H1 (cell line): ENCODE measurements around the gene OSBPL3. TPM values are rescaled to one million over a fixed set of nuclear protein-coding genes. Genes with fewer than 3 reads are reported as not detected.

ENCODE experiments used
- ASH2L ChIP-seq: fragments of 200-600, 300-600 bp; sonication (generic); IDR thresholded peaks from one replicate; pipeline ENCODE4 v1.7.1; 2017; ENCODE audit warnings: low read length
- POLR2AphosphoS5 ChIP-seq: IDR thresholded peaks from 2 replicates; pipeline ENCODE4 v1.6.1; 2011; ENCODE audit warnings: low read depth, low read length
- SIN3A ChIP-seq, 2 experiments: IDR thresholded peaks in 1 of 2; conservative IDR thresholded peaks in 1 of 2; 2 replicates each; pipeline ENCODE4 v1.6.1; 2011 to 2012; ENCODE audit warnings: low read length in 2 of 2, improper control_type of control experiment in 1 of 2, low read depth in 1 of 2, mild to moderate bottlenecking in 1 of 2
- SP2 ChIP-seq: IDR thresholded peaks from 2 replicates; pipeline ENCODE4 v1.6.1; 2012; ENCODE audit warnings: mild to moderate bottlenecking, low read length, inconsistent platforms
- SP4 ChIP-seq: IDR thresholded peaks from 2 replicates; pipeline ENCODE4 v1.6.1; 2012; ENCODE audit warnings: low read length, inconsistent platforms
- polyA plus RNA-seq, 7 experiments: library from polyadenylated mRNA; depleted of rRNA in 3 of 7; stranded (reverse) in 5 of 7; unstranded in 2 of 7; fragments of >200 nt in 5 of 7; fragments of 200-250 nt in 2 of 7; gene quantifications; 1 replicate in 5 of 7; 2 replicates in 1 of 7; 4 replicates in 1 of 7; pipeline versions ENCODE4 v1.2.1 to v1.2.3, GENCODE V29; 2011 to 2013; ENCODE audit warnings: missing spikeins in 2 of 7, mixed read lengths in 2 of 7
- total RNA-seq: library from RNA; stranded (reverse); fragmentation: NEBNext Ultra II Directional; extraction: Animal tissue kit (Norgen Biotek cat#: 25700); gene quantifications from 2 replicates; pipeline ENCODE4 v1.2.1, GENCODE V29; 2021
- TF ChIP-seq, protein P1 (sequence below): IDR thresholded peaks from 2 replicates; pipeline ENCODE4 v1.6.1; 2011; ENCODE audit warnings: low read length, improper control_type of control experiment

Gene OSBPL3
- total and polyA plus RNA-seq, 2 of the 8 experiments (the other 6 are each of a cell fraction or from before 2014, with no cell fraction given): 2.8 to 13.9 TPM

DNA sequence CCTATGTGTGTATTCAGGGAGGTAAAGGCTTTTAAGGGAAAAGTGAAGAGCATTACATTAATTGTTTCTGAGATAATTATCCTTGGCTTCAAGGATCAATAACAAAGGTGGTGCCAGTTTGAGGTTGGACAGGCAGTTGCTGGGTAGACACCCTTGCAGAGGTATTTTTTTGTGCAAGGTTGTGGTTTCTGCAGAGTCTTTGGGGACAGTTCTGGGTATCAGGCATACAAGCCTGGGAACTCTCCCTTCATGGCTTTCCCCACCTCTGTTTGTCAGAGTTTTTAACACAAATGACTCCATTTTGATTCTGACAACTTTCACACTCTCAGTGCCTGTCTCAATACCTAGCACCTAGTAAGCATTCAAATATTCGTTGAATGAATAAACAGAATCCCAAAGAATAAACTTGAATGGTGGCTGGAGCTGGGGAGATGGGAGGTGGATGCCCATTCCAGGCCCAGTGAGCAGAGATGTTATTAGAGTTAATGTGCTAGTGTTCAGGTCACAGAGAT is 7.4 kb upstream of the OSBPL3 start (continued):
- TF ChIP-seq ASH2L: no peak
- no peak for TF ChIP-seq SIN3A (conservative IDR thresholded peaks at IDR 0.05 in 1 of 2, IDR thresholded peaks at IDR 0.05 in 1 of 2; ENCODE audit: low read depth in 1 of 2, low read length in 2 of 2)
- no peak for TF ChIP-seq POLR2AphosphoS5
- TF ChIP-seq SP4: no peak
- TF ChIP-seq, protein P1, sequence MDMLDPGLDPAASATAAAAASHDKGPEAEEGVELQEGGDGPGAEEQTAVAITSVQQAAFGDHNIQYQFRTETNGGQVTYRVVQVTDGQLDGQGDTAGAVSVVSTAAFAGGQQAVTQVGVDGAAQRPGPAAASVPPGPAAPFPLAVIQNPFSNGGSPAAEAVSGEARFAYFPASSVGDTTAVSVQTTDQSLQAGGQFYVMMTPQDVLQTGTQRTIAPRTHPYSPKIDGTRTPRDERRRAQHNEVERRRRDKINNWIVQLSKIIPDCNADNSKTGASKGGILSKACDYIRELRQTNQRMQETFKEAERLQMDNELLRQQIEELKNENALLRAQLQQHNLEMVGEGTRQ: no peak
- no peak for TF ChIP-seq SP2
